GM23248 (cell line): ENCODE measurements around the gene FBP2.

Source experiments
- EZH2 ChIP-seq: fragments of 200-600 bp; sonication (generic); IDR thresholded peaks from 2 replicates; pipeline ENCODE4 v1.6.1; 2018; ENCODE audit warnings: antibody characterized with exemption, mild to moderate bottlenecking; ENCODE audit not compliant: insufficient read depth, poor library complexity, severe bottlenecking
- EZH2phosphoT487 ChIP-seq: fragments of 200-600 bp; sonication (generic); IDR thresholded peaks from 2 replicates; pipeline ENCODE4 v1.6.1; 2018; ENCODE audit warnings: antibody characterized with exemption, moderate library complexity, mild to moderate bottlenecking, low read depth; ENCODE audit not compliant: insufficient read depth

DNA sequence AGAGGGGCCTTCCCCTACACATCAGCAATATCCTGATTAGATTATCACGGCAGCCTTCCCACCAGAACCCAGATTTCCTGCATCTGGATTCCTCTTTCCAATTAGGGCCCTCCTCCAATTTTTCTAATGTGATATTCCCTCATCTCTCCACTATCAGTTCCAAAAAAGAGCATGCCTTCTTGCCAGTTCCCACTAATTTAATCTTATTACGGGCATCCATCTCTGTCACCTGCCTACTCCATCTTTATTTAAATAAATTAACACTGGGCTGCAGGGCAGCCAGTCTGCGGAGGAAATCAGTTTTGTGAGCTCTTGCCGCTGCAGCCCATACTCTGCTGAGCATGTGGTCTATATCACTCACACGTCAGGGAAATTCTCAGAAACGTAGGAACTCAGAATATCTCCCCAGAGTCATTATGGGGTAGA, 16.6 kb upstream of the FBP2 start:
- no peak for TF ChIP-seq EZH2
- no peak for TF ChIP-seq EZH2phosphoT487
